SKM-1 (cell line): ENCODE results near the gene UBE2A.

Experiments used
- DNase-seq: peaks from one replicate; lab custom pipeline; 2025; ENCODE audit not compliant: unreplicated experiment; lab: John Stamatoyannopoulos, UW

The UBE2A gene

DNA sequence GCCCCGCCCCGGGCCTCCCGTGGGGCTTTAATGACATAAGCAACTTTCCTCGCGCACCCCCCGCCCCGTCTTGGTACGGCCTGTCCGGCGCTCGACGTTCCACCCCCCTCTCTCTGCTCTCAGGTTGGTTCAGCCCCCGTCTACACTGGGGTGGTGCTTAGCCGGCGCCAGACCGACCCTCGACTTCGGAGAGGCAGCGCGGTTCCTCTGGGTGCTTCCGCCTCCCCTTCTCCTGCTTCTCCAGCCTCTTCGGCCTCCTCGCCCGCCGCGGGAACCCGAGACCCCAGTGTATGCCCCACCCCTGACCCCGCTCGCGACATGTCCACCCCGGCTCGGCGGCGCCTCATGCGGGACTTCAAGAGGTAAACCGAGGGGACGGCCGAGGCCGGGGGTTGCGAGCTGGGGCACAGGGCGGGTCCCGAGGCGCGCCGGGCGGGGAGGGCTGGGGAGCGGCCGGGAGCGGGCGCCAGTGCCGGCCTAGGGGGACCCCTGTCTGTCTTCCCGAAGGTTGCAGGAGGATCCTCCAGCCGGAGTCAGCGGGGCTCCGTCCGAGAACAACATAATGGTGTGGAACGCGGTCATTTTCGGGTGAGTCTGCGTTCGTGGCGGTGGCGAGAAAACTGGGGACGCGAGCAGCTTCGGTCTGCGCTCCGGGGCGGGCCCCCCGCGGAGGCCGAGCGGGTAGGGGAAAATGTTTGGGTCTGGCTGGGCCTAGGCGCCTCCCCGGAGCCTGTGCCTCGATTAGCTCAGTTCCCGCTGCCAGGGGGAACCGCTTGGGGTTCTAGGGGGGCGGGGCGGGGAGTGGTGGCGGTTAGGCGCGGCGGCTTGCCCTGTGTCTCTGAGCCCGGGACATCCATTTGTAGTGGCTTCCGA, at the start of gene UBE2A:
Gene UBE2A (plus strand): TSS at position 170 of the 873 bp plus-strand sequence. CDS start 149 bp downstream, at position 319.
- peak; percentile 56 for DNase-seq

DNA sequence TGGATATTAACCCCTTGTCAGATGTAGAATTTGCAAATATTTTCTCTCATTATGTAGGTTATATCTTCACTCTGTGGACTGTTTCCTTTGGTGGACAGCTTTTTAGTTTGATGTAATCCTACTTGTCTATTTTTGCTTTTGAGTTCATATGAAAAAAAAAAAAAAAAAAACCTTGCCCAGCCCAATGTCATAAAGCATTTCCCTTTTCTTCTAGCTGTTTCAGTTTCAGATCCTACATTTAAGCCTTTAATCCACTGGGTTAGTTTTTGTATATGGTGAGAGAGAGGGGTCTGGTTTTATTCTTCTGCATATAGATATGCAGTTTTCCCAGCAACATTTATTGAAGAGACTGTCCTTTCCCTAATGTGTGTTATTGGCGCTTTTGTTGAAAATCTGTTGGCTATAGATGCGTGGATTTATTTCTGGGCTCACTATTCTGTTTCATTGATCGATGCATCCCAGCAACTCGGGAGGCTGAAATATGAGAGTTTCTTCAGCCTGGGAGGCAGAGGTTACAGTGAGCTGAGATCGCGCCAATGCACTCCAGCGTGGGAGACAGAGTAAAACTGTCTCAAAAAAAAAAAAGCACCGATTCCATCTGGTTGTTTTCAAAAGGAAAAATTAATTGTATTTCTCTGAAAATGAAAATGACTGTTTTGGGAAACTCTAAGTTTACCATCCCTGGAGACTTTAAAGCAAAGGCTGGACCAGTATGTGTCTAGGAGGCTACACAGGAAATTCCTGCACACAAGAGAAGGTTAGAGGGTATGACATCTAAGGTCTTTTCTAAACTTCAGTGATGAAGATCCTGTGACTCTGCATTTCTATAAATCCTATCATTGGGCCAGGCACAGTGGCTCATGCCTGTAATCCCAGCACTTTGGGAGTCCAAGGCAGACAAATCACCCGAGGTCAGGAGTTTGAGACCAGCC, 44.8 kb upstream of the UBE2A start:
- no peak for DNase-seq

- no peak for DNase-seq
Measured at GRCh38 chrX:119537487-119537886, 36.9 kb upstream of the UBE2A start.

- DNase-seq, result no peak
Measured at GRCh38 chrX:119539872-119540271, 34.5 kb upstream of the UBE2A start.

DNA sequence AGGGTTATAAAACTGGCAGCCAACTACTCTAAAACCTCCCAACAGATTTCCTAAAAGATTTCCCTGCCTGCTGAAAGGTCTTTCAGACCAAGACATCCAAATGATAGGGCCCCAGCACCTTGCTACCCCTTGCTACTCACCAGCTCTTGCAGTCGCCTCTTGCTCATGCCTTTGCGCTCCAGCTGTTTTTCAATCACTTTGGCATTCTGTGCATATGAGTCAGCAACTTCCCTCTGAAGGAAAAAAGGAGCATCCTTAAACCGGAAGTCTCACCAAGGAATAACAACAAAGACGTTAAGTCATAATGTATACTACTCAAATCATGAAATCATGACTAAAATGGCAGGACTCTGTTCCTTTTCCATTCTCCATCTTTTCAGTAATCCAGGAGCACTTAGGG, 33.2 kb upstream of the UBE2A start:
- DNase-seq, result no peak

GRCh38 chrX:119549327-119550016, 24.9 kb upstream of the UBE2A start:
- no peak for DNase-seq

DNA sequence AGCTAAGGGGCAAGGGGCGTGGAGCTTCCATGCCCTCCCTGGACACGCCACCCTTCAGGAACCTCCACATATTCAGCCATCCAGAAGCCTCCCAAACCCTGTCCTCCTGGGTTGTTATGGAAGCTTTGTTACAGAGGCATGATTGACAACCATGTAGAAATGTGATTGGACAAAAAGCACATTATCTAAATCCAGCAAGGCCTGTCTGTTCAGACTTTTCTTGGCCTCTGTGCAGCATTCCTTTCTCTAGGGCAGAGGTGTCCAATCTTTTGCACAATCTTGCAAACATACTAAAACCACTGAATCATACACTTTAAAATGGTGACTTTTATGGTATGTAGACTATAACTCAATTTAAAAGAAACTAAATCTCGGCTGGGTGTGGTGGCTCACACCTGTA, 21.9 kb upstream of the UBE2A start:
- no peak for DNase-seq

GRCh38 chrX:119565107-119565663, 9.2 kb upstream of the UBE2A start, which contains the start of gene STEEP1:
TSS of gene STEEP1 (minus strand) at chrX:119565409. CDS start at chrX:119565355, 54 bp downstream.
- peak; percentile 80 for DNase-seq

DNA sequence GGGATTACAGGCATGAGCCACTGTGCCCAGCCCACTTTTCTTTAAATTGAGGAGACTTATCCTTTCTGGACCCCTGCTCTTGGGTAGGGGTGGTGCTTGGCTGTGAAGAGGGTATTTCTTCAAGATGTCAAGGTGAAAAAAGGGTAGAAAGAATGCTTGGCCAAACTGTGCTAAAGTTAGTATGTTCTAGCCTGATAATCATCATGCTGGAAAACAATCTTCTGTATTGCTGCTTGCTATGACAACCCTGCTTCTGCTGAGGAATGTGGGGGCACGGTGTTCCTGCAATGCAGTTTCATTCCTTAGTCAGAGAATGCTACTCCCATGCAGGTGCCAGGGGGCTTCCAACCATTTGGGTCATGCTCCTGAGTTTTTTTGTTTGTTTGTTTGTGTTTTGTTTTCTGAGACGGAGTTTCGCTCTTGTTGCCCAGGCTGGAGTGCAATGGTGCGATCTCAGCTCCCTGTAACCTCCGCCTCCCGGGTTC, 4.0 kb upstream of the UBE2A start:
- no peak for DNase-seq

- DNase-seq, result no peak
Measured at GRCh38 chrX:119573222-119573621, 1.1 kb upstream of the UBE2A start.

DNA sequence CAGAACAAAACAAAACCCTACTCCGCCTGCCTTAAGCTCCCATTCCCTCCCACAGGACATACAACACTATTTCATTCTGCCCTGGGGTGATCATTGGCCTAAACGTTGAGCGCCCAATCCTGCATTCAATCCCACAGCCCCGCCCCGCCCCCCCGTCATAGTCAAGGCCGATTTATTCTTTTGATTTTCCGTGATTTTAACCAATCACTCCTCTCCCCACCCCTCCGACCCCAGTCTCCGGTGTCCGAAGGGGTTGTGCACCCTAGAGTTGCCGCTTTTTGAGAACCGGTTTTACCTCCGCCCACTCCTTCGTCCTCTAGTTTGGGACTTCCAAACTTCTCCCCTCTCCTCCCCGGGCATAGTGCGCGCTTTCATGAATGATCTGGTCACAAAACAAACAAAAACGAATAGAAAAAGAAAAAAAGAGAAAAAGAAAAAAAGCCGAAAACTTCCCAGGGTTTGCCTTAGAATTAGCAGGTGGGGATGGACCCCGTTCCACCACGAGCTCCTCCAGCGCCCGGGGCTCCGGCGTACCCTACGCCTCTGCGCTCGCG, 446 bp upstream of the UBE2A start:
- no peak for DNase-seq

- DNase-seq, result no peak
Measured at GRCh38 chrX:119579414-119579813, 5.1 kb downstream of the UBE2A start.

DNA sequence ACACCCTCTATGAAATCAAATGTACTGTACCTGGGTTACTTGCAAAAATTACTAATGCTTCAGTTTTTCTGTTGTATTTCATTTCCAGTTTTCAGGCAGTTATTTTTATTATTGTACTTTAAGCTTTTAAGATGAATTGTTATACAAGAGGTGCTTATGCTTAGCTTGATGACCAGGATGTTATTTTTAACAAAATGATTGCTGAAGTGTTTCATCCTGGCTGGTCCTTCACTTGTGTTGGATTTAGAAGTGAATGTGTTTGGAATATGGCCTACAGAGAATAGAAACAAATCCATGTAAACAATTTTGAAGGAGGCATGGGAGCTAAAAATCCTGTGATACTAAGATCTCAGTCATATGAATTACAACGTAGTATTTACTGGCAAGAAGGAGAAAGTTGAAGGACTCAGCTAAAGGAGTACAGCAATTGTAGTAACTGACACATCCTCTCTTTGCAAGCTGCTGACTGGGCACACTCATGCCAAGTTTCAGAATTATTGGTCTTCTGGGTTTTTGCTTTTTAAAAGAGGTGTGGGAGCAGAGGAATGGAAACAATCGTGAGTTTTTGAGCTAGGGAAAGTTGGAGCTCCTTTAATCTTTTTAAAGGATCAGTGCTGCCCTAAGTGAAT, 9.2 kb downstream of the UBE2A start:
- no peak for DNase-seq

DNA sequence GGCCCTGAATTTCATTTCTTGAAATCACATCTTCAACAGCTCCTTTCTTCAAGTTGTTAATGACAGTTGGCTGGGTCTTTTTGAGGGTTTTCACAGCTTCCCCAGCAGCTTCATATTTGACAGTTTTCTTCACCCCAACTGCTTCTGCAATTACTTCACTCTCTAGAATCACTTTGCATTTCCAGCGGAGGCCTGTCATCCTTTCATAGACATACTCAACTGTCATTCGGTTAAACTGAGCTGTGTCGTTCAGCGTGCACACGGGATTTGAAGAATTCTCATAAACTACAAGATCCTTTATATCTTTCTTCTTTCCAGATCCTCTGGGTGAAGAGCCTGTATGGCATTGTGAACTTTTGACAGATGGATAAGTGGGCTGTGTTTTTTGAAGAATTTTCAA, 15.4 kb downstream of the UBE2A start:
- no peak for DNase-seq

- no peak for DNase-seq
Measured at GRCh38 chrX:119602701-119603255, 28.4 kb downstream of the UBE2A start.

DNA sequence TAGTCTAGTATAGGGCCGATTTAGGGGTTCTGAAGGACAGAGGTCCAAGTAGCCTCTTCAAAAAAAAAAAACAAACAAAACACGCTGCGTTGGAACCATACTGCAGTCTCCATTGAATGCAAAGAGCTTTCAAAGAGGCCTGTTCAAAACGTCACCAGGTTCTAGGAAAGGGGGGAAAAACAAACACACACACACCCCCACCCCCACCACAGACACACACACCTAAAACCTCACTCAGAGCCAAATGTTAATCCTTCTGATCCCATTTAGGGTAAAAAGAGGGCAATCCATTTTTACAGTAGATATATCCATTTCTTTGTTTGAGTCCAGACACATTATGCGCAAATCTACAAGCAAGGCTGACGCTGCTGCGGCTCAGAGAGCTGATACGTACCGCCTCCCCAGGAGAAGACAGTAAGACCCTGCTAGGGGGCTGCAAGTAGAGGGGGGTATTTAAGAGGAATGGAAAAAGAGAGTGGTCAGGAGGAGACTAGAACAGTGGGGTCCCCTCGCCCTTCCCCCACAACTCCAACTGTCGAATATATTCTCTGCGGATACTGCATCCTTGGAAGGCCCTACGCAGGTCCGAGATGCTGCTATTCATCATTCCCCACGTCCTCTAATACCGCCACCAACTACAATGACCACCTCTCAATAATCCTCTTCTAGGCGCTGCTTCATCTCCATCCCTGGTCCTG, 30.6 kb downstream of the UBE2A start:
- no peak for DNase-seq

DNA sequence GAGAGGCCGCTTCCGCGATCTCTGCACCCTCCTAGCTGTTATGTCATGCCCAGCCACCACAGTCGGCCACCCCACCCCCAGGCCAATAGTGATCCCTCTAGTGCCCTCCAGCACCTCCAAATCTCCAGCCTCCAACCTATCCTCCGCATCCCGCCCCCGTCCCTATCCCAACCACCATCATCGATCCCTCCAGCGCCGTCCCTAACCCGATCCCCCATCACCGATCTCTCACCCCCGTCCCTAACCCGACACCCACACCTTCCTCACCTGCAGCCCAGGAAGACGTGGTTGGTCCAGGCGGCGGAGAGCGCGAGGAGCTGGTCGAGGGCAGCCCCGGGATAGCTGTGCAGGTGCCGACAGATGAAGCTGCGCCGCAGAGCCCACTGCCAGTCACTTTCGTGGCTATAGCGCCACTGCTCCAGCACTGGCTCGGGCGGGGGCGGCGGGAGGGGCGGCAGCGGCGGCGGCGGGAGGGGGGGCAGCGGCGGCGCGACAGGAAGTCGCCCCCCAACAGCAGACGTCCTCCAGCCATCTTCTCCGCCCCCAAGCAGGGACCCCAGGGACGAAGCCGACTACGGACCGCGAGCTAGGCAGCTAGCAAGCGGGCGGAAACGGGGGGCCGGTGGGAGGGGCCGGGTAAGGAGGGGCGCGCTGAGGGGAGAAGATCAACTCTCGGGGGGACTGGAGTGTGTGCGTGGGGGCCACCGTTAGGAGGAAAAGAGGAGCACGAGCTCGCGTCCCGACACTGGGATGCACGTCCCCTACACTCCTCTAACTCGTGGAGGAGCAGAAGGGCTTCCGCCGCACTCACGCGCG, 31.3 kb downstream of the UBE2A start:
- no peak for DNase-seq
